Activated CD4-positive, alpha-beta T cell treated with anti-CD3 and anti-CD28 coated beads, Interleukin-2, Interleukin-4, amounts not matched to agents 100 ng/mL and 50 ng/mL, durations not matched to agents 16 hours and 8 hours (primary cell): ENCODE measurements around the gene TFAP2A.

ENCODE experiments used
- DNase-seq: peaks from one replicate; pipeline ENCODE4 v3.0.0-alpha.2; 2020; ENCODE audit warnings: low spot score

TFAP2A gene

GRCh38 chr6:10382728-10383330, 32.0 kb downstream of the TFAP2A start:
- no peak for DNase-seq

- no peak for DNase-seq
These were observed 32.6 kb downstream of the TFAP2A start for GRCh38 chr6:10382322-10382721.

- DNase-seq, result no peak
These were observed 33.1 kb downstream of the TFAP2A start for GRCh38 chr6:10381830-10382208.

- DNase-seq, result no peak
These were observed 33.6 kb downstream of the TFAP2A start for GRCh38 chr6:10381133-10381829.

GRCh38 chr6:10375391-10375969, 39.4 kb downstream of the TFAP2A start:
- DNase-seq, result no peak

GRCh38 chr6:10373642-10374359, 41.1 kb downstream of the TFAP2A start:
- DNase-seq, result no peak

DNA sequence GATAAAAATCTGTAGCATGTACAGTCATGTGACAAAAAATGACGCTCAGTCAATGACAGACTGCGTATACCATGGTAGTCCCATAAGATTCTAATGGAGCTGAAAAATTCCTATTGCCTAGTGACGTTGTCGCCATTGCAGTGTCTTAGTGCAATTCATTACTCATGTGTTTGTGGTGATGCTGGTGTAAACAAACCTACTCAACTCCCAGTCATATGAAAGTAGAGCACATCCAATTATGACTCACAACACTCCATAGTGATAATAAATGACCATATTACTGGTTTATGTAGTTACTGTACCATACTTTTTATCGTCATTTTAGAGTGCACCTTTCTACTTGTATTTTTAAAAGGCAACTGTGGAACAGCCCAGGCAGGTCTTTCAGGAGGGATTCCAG, 45.0 kb downstream of the TFAP2A start:
- peak; percentile 22 for DNase-seq

- no peak for DNase-seq
These were observed 46.0 kb downstream of the TFAP2A start for GRCh38 chr6:10368861-10369260.

- DNase-seq, result no peak
These were observed 51.0 kb downstream of the TFAP2A start for GRCh38 chr6:10363911-10364310.

GRCh38 chr6:10362300-10362699, 52.6 kb downstream of the TFAP2A start:
- no peak for DNase-seq

- no peak for DNase-seq
These were observed 53.4 kb downstream of the TFAP2A start for GRCh38 chr6:10361428-10361827.

- DNase-seq, result no peak
These were observed 55.3 kb downstream of the TFAP2A start for GRCh38 chr6:10359581-10359980.

- DNase-seq, result no peak
These were observed 59.7 kb downstream of the TFAP2A start for GRCh38 chr6:10355115-10355702.

DNA sequence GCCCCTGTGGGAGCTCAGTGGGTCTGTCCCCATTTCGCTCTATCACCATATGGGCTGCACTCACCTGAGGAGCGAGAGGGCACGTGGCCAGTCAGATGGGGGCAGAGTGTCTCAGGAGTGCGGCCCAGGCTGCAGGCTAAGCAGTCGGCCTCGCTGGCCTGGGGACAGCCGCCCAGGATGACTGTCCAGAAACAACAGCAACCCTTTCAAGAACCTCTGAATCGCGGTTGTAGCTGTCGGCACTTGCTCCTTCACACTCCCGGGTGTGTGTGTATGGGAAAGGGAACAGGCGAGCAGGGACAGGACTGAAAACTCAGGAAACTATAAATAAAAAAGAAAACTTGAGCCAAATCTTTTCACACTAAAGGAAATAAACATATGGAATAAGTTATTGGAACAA, 63.1 kb downstream of the TFAP2A start:
- DNase-seq, result no peak

GRCh38 chr6:10350720-10351119, 64.2 kb downstream of the TFAP2A start:
- DNase-seq, result no peak

GRCh38 chr6:10347561-10348327, 67.1 kb downstream of the TFAP2A start:
- DNase-seq, result no peak
